Activated CD8-positive, alpha-beta memory T cell treated with anti-CD3 and anti-CD28 coated beads, Interleukin-2, amount 50 U/mL, for 1 hour (primary cell): Measurements from ENCODE around the gene LIN7B.

Source experiments
- DNase-seq: peaks from one replicate; pipeline ENCODE4 v3.0.0-alpha.2; 2020; ENCODE audit errors: extremely low read depth

LIN7B gene

GRCh38 chr19:49165111-49165750 lies 51.1 kb downstream of the LIN7B start:
- DNase-seq = no peak

GRCh38 chr19:49165865-49166301 lies 51.7 kb downstream of the LIN7B start:
- DNase-seq = no peak

GRCh38 chr19:49167857-49168409 lies 53.8 kb downstream of the LIN7B start:
- no peak for DNase-seq
